SK-N-SH (cell line): ENCODE measurements around the gene RNF144B. TPM values are rescaled to one million over a fixed set of nuclear protein-coding genes. Genes with fewer than 3 reads are reported as not detected.
A peak's percentile ranks its signal among the peaks of the same experiment; 100 is the strongest.

Experiments
- CTCF ChIA-PET: fragments of 300-600, 350-600 bp; formaldehyde crosslinking; extraction: SDS; loops from one replicate; lab custom pipeline; 2021; lab: Yijun Ruan, JAX
- POLR2A ChIA-PET: fragments of 350-600 bp; sonication (Branson Sonifier 250); formaldehyde crosslinking; extraction: SDS; loops from one replicate; lab custom pipeline; 2020; ENCODE audit warnings: antibody characterized with exemption, inconsistent platforms; lab: Yijun Ruan, JAX
- DNase-seq: peaks from one replicate; pipeline ENCODE4 v3.0.0; 2012
- H2AFZ ChIP-seq: fragments of 200-600 bp; sonication (generic); 2 replicates; pipeline ENCODE4 v1.8.1; 2016; ENCODE audit warnings: antibody characterized with exemption, mild to moderate bottlenecking, low read depth
- H3F3A ChIP-seq: fragments of 200-600 bp; sonication (generic); replicated peaks from 2 replicates; pipeline ENCODE3; 2016; ENCODE audit warnings: antibody characterized with exemption, mild to moderate bottlenecking; ENCODE audit not compliant: insufficient read depth
- H3K27ac ChIP-seq, 2 experiments: fragments of 200-500 bp in 1 of 2; fragments of 200-600 bp in 1 of 2; sonication (Bioruptor generic) in 1 of 2; sonication (generic), shearing (Covaris generic) in 1 of 2; 2 replicates each; pipeline versions ENCODE4 v1.5.1 to v1.6.1; 2014 to 2016; ENCODE audit warnings: low read depth in 2 of 2, inconsistent platforms in 1 of 2, low read length in 1 of 2, mild to moderate bottlenecking in 1 of 2, mixed read lengths in 1 of 2
- H3K27me3 ChIP-seq: fragments of 200-600 bp; sonication (generic), shearing (Covaris generic); 2 replicates; pipeline ENCODE4 v1.6.1; 2016; ENCODE audit warnings: mixed run types; ENCODE audit not compliant: insufficient read depth
- H3K36me3 ChIP-seq, 2 experiments: fragments of 200-500 bp in 1 of 2; fragments of 200-600 bp in 1 of 2; sonication (Bioruptor generic) in 1 of 2; sonication (generic) in 1 of 2; replicated peaks in 1 of 2; 2 replicates each; pipeline versions ENCODE3 to v1.5.1; 2014 to 2016; ENCODE audit warnings: low read length in 1 of 2, mild to moderate bottlenecking in 1 of 2; ENCODE audit not compliant: insufficient read depth in 2 of 2, control insufficient read depth in 1 of 2
- H3K4me1 ChIP-seq, 2 experiments: fragments of 200-500 bp in 1 of 2; fragments of 200-600 bp in 1 of 2; sonication (Bioruptor generic) in 1 of 2; sonication (generic), shearing (Covaris generic) in 1 of 2; 2 replicates each; pipeline versions ENCODE4 v1.5.1 to v1.6.1; 2014 to 2016; ENCODE audit warnings: low read depth in 1 of 2, low read length in 1 of 2, mixed run types in 1 of 2; ENCODE audit not compliant: insufficient read depth in 2 of 2, control insufficient read depth in 1 of 2
- H3K4me2 ChIP-seq: fragments of 200-600 bp; sonication (generic), shearing (Covaris generic); 2 replicates; pipeline ENCODE4 v1.6.1; 2017; ENCODE audit warnings: mixed run types
- H3K4me3 ChIP-seq, 2 experiments: fragments of 200-500 bp in 1 of 2; fragments of 200-600 bp in 1 of 2; sonication (Bioruptor generic) in 1 of 2; sonication (generic), shearing (Covaris generic) in 1 of 2; 2 replicates each; pipeline versions ENCODE4 v1.5.1 to v1.8.1; 2014 to 2016; ENCODE audit warnings: low read depth in 2 of 2, inconsistent platforms in 1 of 2, low read length in 1 of 2, mild to moderate bottlenecking in 1 of 2, mixed read lengths in 1 of 2, moderate library complexity in 1 of 2
- H3K79me2 ChIP-seq: fragments of 200-600 bp; sonication (generic); 2 replicates; pipeline ENCODE4 v1.8.1; 2017; ENCODE audit warnings: mild to moderate bottlenecking; ENCODE audit not compliant: insufficient read depth
- H3K9ac ChIP-seq: fragments of 200-600 bp; sonication (generic); 2 replicates; pipeline ENCODE4 v1.6.1; 2017; ENCODE audit warnings: mixed run types
- H3K9me2 ChIP-seq: fragments of 200-600 bp; sonication (generic); 2 replicates; pipeline ENCODE4 v1.6.1; 2017; ENCODE audit warnings: mixed run types
- H3K9me3 ChIP-seq: fragments of 200-600 bp; sonication (generic); 2 replicates; pipeline ENCODE4 v1.6.1; 2017; ENCODE audit warnings: mixed run types, mild to moderate bottlenecking, moderate library complexity
- H4K20me1 ChIP-seq: fragments of 200-600 bp; sonication (generic); 2 replicates; pipeline ENCODE4 v1.6.1; 2017; ENCODE audit warnings: mild to moderate bottlenecking, mixed run types; ENCODE audit not compliant: insufficient read depth
- CHD2 ChIP-seq: fragments of 150-350 bp; IDR thresholded peaks from 2 replicates; pipeline ENCODE4 v1.6.1; 2018; ENCODE audit warnings: low read length; ENCODE audit not compliant: partially characterized antibody
- ELF1 ChIP-seq: IDR thresholded peaks from 2 replicates; pipeline ENCODE4 v1.4.0; 2012
- FOSL2 ChIP-seq: IDR thresholded peaks from 2 replicates; pipeline ENCODE4 v1.4.0; 2012; ENCODE audit warnings: low read depth, mild to moderate bottlenecking, moderate library complexity, borderline replicate concordance
- FOXJ3 ChIP-seq: sonication (generic); formaldehyde crosslinking; IDR thresholded peaks from 2 replicates; pipeline ENCODE4 v1.5.1; 2020; ENCODE audit warnings: mild to moderate bottlenecking, missing genetic modification reagents
- FOXM1 ChIP-seq: IDR thresholded peaks from 2 replicates; pipeline ENCODE4 v1.4.0; 2012; ENCODE audit warnings: low read depth, mild to moderate bottlenecking
- GABPA ChIP-seq: IDR thresholded peaks from 2 replicates; pipeline ENCODE4 v1.4.0; 2012; ENCODE audit warnings: low read depth, mild to moderate bottlenecking
- MEF2A ChIP-seq: IDR thresholded peaks from 2 replicates; pipeline ENCODE4 v1.4.0; 2012; ENCODE audit warnings: low read depth, borderline replicate concordance
- MXI1 ChIP-seq: IDR thresholded peaks from 2 replicates; pipeline ENCODE4 v1.6.1; 2012; ENCODE audit warnings: mild to moderate bottlenecking, low read depth, low read length, improper control_type of control experiment
- NFIC ChIP-seq: IDR thresholded peaks from 2 replicates; pipeline ENCODE4 v1.4.0; 2012; ENCODE audit warnings: borderline replicate concordance
- NRF1 ChIP-seq: IDR thresholded peaks from 2 replicates; pipeline ENCODE4 v1.6.1; 2012; ENCODE audit warnings: low read depth, mild to moderate bottlenecking, low read length
- RAD21 ChIP-seq: IDR thresholded peaks from 2 replicates; pipeline ENCODE4 v1.6.1; 2012; ENCODE audit warnings: mild to moderate bottlenecking, low read length
- RCOR1 ChIP-seq: fragments of 150-350 bp; IDR thresholded peaks from 2 replicates; pipeline ENCODE4 v1.6.1; 2017; ENCODE audit warnings: antibody characterized with exemption, low read length
- SMC3 ChIP-seq: IDR thresholded peaks from 2 replicates; pipeline ENCODE4 v1.6.1; 2012; ENCODE audit warnings: low read depth, low read length, improper control_type of control experiment
- TAF1 ChIP-seq: IDR thresholded peaks from 2 replicates; pipeline ENCODE4 v1.6.1; 2012; ENCODE audit warnings: low read depth, mild to moderate bottlenecking, low read length, moderate library complexity, borderline replicate concordance
- TCF12 ChIP-seq: IDR thresholded peaks from 2 replicates; pipeline ENCODE4 v1.4.0; 2012
- TEAD4 ChIP-seq: IDR thresholded peaks from 2 replicates; pipeline ENCODE4 v1.4.0; 2012; ENCODE audit warnings: mild to moderate bottlenecking, borderline replicate concordance; ENCODE audit not compliant: insufficient read depth
- YY1 ChIP-seq: IDR thresholded peaks from 2 replicates; pipeline ENCODE4 v1.4.0; 2012; ENCODE audit warnings: low read depth, mild to moderate bottlenecking
- WGBS: methylation state at CpG from one replicate; pipeline ENCODE4 v1.1.6; 2017; ENCODE audit warnings: low lambda C conversion rate; 5-methylcytosine and 5-hydroxymethylcytosine counted together
- polyA plus RNA-seq, 3 experiments: library from polyadenylated mRNA; depleted of rRNA; stranded (reverse); fragments of >200 nt; gene quantifications; 2 replicates each; pipeline ENCODE4 v1.2.3, GENCODE V29; 2012
- TF ChIP-seq, protein P1 (sequence below): IDR thresholded peaks from 2 replicates; pipeline ENCODE4 v1.4.0; 2012; ENCODE audit warnings: low read depth
- TF ChIP-seq, protein P2 (sequence below): fragments of 200-600 bp; sonication (generic); IDR thresholded peaks from 2 replicates; pipeline ENCODE4 v1.6.1; 2017; ENCODE audit warnings: antibody characterized with exemption, mild to moderate bottlenecking, moderate library complexity
- TF ChIP-seq, protein P3 (sequence below): IDR thresholded peaks from 2 replicates; pipeline ENCODE4 v1.6.1; 2012; ENCODE audit warnings: mild to moderate bottlenecking, low read depth, low read length, moderate library complexity
- TF ChIP-seq, protein P4 (sequence below): fragments of 150-350 bp; IDR thresholded peaks from 2 replicates; pipeline ENCODE4 v1.6.1; 2017; ENCODE audit warnings: antibody characterized with exemption, low read length, low read depth, borderline replicate concordance
- TF ChIP-seq, protein P5 (sequence below): IDR thresholded peaks from 2 replicates; pipeline ENCODE4 v1.4.0; 2012; ENCODE audit warnings: low read depth, borderline replicate concordance
- TF ChIP-seq, protein P6 (sequence below): fragments of 150-350 bp; IDR thresholded peaks from 2 replicates; pipeline ENCODE4 v1.6.1; 2016; ENCODE audit warnings: mild to moderate bottlenecking, low read depth, low read length

The RNF144B gene
- polyA plus RNA-seq, 1 of the 3 experiments (the other 2 are of a cell fraction) = 1.2 TPM

DNA sequence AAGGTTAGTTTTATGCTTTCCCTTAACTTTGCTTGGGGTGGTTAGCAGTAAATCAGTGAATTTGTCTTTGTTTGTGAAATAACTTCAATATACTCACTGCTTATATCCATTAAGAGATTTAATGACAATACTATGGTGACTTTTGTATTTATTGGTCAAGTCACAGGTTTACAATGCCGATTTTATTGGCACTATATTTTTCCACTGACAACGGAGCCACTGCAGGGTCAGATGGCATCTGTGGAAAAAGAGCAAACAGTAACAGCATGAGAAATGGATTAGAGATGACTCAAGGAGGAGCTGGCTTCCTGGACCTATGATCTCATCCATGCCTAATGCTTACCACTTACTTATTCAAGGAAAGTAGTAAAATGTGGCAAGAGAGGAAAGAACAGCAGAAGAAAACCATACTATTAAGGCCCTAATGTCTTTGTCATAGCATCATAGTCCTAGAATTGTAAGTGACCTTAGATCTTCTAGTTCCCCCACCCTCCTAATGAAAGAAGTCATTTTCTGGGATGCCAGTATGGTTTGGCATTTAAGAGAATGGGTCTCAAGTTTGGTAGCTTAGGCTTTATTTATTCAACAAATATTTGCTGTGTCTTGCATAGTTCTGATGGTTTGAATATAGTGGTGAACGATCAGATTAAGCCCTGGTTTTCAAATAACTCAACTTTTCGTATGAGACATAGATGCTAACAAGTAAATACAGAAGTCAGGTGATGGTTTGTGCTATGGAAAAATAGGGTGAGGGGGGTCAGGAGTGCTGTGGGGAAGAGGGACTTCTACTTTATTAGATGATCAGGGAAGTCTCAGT, 18.5 kb downstream of the RNF144B start:
- Histone ChIP-seq H3K9me2 (no peaks in the 10 kb centered on the region), H3K9ac (peak overlapping the region; percentile 27; the same call in 1 of the 2 replicates), H3K79me2 (no peaks in the 10 kb centered on the region), H3K4me1 (peaks cover 0 to 20% of the 10 kb centered on the region in 2 experiments; a peak in 2 of 4 replicates), H3K4me3 (no peak overlapping the region), H3K9me3 (no peaks in the 10 kb centered on the region), H4K20me1 (no peaks in the 10 kb centered on the region), H3K27ac (peak overlapping the region; percentile 11 to 86; a peak in 3 of 4 replicates), H3K27me3 (no peaks in the 10 kb centered on the region), H3K4me2 (peak overlapping the region; percentile 35), H3F3A (peaks cover 34% of the 10 kb centered on the region), H2AFZ (0 out of 2 replicates have a peak overlapping the region, but pooled peaks have one; percentile 41), H3K36me3 (no peaks in the 10 kb centered on the region)
- CTCF ChIA-PET = no interaction called here
- POLR2A ChIA-PET = no interaction called here
- 4% methylated on average over 4 of the region's 4 CpGs for WGBS
- no peak for DNase-seq
- TF ChIP-seq TCF12 (peak; percentile 94), RCOR1 (no peak), FOXJ3 (CRISPR knock-in tag) (no peak), NFIC (peak; percentile 66), CHD2 (no peak), FOSL2 (peak; percentile 92), ELF1 (no peak), TEAD4 (0 out of 2 replicates have a peak, but pooled peaks have one; percentile 47), FOXM1 (peak; percentile 58; the same call in 1 of the 2 replicates), YY1 (no peak), MEF2A (no peak), NRF1 (no peak), MXI1 (no peak), TAF1 (no peak), RAD21 (no peak), SMC3 (no peak), GABPA (no peak)
- TF ChIP-seq, protein P1, sequence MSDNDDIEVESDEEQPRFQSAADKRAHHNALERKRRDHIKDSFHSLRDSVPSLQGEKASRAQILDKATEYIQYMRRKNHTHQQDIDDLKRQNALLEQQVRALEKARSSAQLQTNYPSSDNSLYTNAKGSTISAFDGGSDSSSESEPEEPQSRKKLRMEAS = peak; percentile 59; the same call in 1 of the 2 replicates
- TF ChIP-seq, protein P2, sequence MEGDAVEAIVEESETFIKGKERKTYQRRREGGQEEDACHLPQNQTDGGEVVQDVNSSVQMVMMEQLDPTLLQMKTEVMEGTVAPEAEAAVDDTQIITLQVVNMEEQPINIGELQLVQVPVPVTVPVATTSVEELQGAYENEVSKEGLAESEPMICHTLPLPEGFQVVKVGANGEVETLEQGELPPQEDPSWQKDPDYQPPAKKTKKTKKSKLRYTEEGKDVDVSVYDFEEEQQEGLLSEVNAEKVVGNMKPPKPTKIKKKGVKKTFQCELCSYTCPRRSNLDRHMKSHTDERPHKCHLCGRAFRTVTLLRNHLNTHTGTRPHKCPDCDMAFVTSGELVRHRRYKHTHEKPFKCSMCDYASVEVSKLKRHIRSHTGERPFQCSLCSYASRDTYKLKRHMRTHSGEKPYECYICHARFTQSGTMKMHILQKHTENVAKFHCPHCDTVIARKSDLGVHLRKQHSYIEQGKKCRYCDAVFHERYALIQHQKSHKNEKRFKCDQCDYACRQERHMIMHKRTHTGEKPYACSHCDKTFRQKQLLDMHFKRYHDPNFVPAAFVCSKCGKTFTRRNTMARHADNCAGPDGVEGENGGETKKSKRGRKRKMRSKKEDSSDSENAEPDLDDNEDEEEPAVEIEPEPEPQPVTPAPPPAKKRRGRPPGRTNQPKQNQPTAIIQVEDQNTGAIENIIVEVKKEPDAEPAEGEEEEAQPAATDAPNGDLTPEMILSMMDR = no peak
- TF ChIP-seq, protein P3, sequence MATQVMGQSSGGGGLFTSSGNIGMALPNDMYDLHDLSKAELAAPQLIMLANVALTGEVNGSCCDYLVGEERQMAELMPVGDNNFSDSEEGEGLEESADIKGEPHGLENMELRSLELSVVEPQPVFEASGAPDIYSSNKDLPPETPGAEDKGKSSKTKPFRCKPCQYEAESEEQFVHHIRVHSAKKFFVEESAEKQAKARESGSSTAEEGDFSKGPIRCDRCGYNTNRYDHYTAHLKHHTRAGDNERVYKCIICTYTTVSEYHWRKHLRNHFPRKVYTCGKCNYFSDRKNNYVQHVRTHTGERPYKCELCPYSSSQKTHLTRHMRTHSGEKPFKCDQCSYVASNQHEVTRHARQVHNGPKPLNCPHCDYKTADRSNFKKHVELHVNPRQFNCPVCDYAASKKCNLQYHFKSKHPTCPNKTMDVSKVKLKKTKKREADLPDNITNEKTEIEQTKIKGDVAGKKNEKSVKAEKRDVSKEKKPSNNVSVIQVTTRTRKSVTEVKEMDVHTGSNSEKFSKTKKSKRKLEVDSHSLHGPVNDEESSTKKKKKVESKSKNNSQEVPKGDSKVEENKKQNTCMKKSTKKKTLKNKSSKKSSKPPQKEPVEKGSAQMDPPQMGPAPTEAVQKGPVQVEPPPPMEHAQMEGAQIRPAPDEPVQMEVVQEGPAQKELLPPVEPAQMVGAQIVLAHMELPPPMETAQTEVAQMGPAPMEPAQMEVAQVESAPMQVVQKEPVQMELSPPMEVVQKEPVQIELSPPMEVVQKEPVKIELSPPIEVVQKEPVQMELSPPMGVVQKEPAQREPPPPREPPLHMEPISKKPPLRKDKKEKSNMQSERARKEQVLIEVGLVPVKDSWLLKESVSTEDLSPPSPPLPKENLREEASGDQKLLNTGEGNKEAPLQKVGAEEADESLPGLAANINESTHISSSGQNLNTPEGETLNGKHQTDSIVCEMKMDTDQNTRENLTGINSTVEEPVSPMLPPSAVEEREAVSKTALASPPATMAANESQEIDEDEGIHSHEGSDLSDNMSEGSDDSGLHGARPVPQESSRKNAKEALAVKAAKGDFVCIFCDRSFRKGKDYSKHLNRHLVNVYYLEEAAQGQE = no peak
- TF ChIP-seq, protein P4, sequence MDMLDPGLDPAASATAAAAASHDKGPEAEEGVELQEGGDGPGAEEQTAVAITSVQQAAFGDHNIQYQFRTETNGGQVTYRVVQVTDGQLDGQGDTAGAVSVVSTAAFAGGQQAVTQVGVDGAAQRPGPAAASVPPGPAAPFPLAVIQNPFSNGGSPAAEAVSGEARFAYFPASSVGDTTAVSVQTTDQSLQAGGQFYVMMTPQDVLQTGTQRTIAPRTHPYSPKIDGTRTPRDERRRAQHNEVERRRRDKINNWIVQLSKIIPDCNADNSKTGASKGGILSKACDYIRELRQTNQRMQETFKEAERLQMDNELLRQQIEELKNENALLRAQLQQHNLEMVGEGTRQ = no peak
- TF ChIP-seq, protein P5, sequence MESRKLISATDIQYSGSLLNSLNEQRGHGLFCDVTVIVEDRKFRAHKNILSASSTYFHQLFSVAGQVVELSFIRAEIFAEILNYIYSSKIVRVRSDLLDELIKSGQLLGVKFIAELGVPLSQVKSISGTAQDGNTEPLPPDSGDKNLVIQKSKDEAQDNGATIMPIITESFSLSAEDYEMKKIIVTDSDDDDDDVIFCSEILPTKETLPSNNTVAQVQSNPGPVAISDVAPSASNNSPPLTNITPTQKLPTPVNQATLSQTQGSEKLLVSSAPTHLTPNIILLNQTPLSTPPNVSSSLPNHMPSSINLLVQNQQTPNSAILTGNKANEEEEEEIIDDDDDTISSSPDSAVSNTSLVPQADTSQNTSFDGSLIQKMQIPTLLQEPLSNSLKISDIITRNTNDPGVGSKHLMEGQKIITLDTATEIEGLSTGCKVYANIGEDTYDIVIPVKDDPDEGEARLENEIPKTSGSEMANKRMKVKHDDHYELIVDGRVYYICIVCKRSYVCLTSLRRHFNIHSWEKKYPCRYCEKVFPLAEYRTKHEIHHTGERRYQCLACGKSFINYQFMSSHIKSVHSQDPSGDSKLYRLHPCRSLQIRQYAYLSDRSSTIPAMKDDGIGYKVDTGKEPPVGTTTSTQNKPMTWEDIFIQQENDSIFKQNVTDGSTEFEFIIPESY = peak; percentile 61; the same call in 1 of the 2 replicates
- TF ChIP-seq, protein P6, sequence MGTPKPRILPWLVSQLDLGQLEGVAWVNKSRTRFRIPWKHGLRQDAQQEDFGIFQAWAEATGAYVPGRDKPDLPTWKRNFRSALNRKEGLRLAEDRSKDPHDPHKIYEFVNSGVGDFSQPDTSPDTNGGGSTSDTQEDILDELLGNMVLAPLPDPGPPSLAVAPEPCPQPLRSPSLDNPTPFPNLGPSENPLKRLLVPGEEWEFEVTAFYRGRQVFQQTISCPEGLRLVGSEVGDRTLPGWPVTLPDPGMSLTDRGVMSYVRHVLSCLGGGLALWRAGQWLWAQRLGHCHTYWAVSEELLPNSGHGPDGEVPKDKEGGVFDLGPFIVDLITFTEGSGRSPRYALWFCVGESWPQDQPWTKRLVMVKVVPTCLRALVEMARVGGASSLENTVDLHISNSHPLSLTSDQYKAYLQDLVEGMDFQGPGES = no peak
